ENCODE measurements around the gene KCNG2.

Gene KCNG2

GRCh38 chr18:79786786-79787526 is 10.8 kb upstream of the KCNG2 start:
- TF ChIP-seq, protein P1, sequence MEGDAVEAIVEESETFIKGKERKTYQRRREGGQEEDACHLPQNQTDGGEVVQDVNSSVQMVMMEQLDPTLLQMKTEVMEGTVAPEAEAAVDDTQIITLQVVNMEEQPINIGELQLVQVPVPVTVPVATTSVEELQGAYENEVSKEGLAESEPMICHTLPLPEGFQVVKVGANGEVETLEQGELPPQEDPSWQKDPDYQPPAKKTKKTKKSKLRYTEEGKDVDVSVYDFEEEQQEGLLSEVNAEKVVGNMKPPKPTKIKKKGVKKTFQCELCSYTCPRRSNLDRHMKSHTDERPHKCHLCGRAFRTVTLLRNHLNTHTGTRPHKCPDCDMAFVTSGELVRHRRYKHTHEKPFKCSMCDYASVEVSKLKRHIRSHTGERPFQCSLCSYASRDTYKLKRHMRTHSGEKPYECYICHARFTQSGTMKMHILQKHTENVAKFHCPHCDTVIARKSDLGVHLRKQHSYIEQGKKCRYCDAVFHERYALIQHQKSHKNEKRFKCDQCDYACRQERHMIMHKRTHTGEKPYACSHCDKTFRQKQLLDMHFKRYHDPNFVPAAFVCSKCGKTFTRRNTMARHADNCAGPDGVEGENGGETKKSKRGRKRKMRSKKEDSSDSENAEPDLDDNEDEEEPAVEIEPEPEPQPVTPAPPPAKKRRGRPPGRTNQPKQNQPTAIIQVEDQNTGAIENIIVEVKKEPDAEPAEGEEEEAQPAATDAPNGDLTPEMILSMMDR (IDR thresholded peaks at IDR 0.05), result no peak
- DNase-seq, result no peak
- Mint-ChIP-seq H3K36me3 (ENCODE audit: low read depth) (no peaks in the 10 kb centered on the region), H3K4me3 (peak overlapping the region; percentile 69), H3K27ac (peak overlapping the region; percentile 25), H3K4me1 (peaks cover 14% of the 10 kb centered on the region), H3K9me3 (peaks cover 5% of the 10 kb centered on the region), H3K27me3 (ENCODE audit: low read depth, poor library complexity) (peaks cover 93% of the 10 kb centered on the region)

DNA sequence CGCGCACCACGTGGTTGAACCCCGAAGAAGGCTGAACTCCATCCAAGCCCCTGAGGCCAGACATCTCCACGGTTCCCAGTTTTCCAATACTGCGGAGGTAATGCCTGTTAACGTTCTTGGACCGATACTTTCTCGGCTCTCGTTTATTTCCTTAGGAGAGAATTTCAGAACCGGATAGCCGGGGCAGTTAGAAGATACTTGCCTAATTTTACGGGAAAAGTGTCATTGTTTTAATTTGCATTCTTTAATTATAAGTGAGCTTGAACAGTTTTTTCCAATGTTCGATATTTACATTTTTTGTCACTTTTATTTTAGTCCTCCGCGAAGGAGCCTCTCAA is 10.2 kb upstream of the KCNG2 start:
- peaks cover 94% of the 10 kb centered on the region for H3K27me3 Mint-ChIP-seq (ENCODE audit: low read depth, poor library complexity)
- TF ChIP-seq, protein P1 (IDR thresholded peaks at IDR 0.05), result no peak

DNA sequence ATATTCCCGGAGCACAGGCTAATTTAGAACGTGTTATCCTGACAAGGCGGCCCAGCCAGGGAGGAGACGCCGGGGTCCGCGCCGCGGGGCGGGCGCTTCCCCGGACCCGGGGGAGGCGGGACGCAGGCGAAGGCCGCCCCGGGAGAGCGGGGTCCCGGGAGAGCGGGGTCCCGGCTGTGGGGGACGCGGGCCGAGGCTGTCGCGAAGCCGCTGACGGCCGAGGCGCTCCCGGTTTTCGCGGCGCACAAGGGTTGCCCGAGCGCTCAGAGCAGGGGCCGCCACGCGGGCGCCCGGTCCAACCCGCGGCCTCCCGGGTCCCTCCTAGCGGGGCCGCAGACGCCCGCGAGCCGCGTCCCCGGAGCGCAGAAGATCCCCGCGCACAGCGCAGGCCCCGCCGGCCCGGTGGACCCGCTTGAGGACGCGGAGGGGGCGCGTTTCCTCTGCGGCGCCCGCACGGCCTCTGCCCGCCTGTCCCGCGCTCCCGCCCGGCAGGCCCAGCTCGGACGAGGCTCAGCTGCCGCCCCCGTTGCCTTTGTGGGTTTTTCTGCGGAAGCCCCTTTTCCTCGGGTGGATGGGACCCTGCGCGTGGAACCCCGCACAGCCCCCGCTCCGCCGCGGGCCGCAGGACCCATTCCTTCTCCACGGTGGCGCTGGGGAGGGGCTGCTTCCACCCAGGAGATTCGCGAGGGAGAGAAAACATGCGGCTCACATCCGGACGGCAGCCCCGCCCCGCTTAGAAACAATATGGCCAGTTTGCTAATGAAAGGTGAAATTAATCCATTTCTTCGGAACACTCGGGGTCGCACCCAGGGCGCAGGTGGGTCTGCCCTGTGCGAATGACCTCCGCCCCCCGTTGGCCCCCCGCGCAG is 9.6 kb upstream of the KCNG2 start:
- Mint-ChIP-seq H3K36me3 (ENCODE audit: low read depth) (no peaks in the 10 kb centered on the region), H3K27ac (no peak overlapping the region), H3K9me3 (peaks cover 5% of the 10 kb centered on the region), H3K4me1 (peaks cover 14% of the 10 kb centered on the region), H3K4me3 (peak overlapping the region; percentile 56), H3K27me3 (ENCODE audit: low read depth, poor library complexity) (peaks cover 96% of the 10 kb centered on the region)
- TF ChIP-seq, protein P1 (IDR thresholded peaks at IDR 0.05), result no peak
- peak; percentile 50 for DNase-seq

More for the DNA sequence above, 10.2 kb upstream of the KCNG2 start:
- Mint-ChIP-seq H3K36me3 (ENCODE audit: low read depth) (no peaks in the 10 kb centered on the region), H3K27ac (no peak overlapping the region), H3K9me3 (peaks cover 5% of the 10 kb centered on the region), H3K4me3 (peak overlapping the region; percentile 56), H3K4me1 (peaks cover 14% of the 10 kb centered on the region)
- DNase-seq, result no peak

DNA sequence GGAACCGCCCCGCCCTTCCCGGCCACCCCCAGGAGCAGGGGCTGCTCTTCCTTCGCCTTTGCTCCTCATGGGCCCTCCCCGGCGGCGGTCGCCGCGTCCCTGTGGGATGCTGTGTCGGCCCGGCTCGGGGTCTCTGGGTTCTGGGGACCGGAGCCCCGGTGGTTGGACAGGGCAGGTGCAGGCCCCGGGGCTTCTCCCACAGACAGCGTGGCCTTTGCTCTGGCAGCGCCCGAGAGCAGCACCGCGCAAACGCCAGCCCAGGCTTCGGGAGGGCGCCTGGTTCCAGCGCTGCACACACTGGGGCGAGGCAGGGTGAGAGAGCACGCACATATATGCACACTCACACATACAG is 9.0 kb upstream of the KCNG2 start:
- Mint-ChIP-seq H3K4me3 (no peak overlapping the region), H3K36me3 (ENCODE audit: low read depth) (no peaks in the 10 kb centered on the region), H3K4me1 (peaks cover 14% of the 10 kb centered on the region), H3K27ac (no peak overlapping the region), H3K9me3 (peaks cover 5% of the 10 kb centered on the region), H3K27me3 (ENCODE audit: low read depth, poor library complexity) (peaks cover 96% of the 10 kb centered on the region)
- TF ChIP-seq, protein P1 (IDR thresholded peaks at IDR 0.05), result no peak
- DNase-seq, result no peak

DNA sequence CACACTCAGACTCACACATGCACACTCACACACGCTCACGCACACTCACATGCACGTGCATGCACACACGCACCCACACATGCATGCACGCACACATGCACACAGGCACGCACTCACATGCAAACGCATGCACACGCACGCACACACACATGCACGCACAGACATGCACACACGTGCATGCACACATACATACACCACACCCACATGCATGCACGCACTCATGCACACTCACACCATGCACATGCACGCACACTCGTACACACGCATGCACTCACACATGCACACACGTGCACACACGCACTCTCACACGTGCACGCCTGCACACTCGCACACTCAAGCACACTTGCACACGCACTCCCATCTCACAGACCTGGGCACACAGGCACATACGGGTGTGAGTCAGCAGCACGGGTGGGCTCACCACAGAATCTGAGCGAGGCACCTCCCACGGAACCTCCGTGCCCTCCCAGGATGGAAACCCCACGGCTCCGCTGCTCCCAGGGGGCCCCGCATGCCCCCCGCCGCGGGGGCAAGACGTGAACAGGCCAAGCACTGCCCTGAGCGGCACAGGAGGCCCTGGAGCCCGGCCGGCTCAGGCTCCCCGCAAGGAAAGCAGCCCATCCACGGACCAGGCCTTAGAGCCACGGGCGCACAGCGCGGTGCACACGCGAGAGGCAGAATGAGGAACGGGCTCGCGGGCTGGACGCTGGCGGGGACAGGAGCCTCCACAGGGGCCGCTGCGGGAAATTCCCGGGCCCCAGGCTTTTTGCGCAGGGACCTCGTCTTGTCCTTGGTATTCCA is 8.4 kb upstream of the KCNG2 start:
- TF ChIP-seq, protein P1 (IDR thresholded peaks at IDR 0.05), result no peak
- Mint-ChIP-seq H3K4me1 (peaks cover 10% of the 10 kb centered on the region), H3K4me3 (peak overlapping the region; percentile 32), H3K27ac (no peak overlapping the region), H3K36me3 (ENCODE audit: low read depth) (no peaks in the 10 kb centered on the region), H3K27me3 (ENCODE audit: low read depth, poor library complexity) (peaks cover 96% of the 10 kb centered on the region), H3K9me3 (peaks cover 5% of the 10 kb centered on the region)
- no peak for DNase-seq

Measured in nephron progenitor cell (in vitro differentiated cells).